CD4-positive, alpha-beta T cell treated with Interleukin-21 for 1 hour (primary cell): ENCODE measurements around the gene CFAP61.
"Not testable (repeated sequence)": the region's sequence is repeated elsewhere in the genome, so short reads cannot be mapped to it uniquely, and the experiment has no call there.

Experiments
- DNase-seq: peaks from one replicate; pipeline ENCODE4 v3.0.0-alpha.2; 2020

CFAP61 gene

DNA sequence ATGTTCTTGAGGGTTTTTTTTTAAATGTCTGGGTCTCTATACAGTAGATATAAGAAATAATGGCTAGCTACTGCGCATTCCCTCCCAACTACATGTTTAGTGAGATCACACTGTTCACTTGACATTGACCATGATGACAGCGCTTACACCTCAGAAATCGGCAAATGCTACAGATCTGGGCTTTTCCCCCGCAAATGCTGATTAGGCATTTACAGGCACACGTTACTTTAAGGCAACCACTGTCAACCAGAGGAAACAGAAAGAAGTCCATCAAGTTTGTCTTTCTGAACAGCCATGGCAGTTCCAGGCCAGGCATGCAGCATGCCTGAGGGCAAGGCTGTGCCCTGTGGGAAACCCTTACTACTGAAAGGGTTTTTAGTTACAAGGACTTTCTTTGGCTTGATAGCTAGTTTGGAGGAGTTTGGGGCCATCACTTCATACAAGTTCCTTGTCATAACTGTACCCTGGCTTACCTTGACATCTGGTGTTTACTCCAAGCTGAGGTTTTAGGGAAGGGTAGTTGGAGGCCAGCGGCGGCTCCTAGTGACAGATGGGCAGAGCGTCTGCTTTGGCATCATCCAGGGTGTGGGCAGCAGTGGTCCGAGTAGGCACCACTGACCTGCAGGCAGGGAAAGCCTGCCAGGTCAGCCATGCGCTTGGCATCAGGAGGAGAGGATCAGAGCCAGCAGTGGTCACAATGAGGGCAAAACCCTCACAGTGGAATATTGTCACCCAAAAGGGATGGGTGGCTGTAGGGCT, 43.0 kb downstream of the CFAP61 start:
- DNase-seq, result no peak

DNA sequence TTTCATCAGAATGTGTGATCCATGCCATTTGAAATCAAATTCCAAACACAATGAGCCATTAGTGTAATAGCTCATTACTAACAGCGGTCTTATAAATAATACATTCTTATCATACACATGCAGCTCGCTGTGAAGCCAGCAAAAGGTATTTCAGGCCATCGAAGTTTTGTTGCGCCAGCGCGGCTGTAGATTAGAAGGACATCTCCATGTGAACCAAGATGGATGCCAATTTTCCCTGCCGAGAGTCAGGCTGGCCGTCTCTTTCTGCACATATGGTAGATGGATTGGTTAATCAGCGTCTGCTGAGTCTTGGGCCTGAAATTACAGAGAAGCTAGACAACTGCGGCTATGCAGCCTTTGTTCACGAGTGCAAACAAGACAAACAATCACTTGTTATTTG, 44.1 kb downstream of the CFAP61 start:
- no peak for DNase-seq

DNA sequence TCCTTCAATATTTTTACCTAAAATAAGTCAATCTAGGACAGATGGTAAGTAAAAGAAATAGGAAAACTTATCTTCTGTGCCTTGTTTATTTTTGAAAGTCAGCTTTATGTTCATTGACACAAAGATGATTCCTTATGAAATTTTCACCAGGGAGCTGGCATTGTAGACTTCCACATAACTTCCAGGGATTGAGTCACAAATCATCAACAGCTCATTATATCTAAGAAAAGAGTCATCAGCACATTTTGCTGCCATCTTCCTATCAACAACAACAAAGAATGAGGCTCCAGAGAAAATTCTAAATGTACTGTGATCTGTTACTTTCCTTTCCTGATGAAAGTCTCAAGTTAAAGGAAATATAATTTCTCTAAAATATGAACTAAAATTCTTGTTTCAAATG, 48.5 kb downstream of the CFAP61 start:
- no peak for DNase-seq

DNA sequence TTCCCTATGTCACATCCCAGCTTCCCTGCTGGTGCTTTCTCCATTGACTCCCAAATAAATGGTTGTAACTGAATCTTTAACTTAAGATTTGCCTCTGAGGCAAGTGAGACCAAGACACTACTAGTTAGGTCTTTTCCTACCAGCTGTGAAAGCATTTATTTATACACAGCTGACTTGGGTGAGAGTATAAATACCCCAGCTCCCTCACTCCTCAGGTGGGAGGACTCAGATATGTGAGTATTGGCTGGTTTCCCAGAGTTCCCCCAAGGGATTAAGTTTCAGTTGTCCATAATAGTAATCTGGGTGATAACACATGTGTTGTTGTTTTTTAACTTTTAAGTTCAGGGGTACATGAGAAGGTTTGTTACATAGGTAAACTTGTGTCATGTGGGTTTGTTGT, 49.8 kb downstream of the CFAP61 start:
- no peak for DNase-seq

DNA sequence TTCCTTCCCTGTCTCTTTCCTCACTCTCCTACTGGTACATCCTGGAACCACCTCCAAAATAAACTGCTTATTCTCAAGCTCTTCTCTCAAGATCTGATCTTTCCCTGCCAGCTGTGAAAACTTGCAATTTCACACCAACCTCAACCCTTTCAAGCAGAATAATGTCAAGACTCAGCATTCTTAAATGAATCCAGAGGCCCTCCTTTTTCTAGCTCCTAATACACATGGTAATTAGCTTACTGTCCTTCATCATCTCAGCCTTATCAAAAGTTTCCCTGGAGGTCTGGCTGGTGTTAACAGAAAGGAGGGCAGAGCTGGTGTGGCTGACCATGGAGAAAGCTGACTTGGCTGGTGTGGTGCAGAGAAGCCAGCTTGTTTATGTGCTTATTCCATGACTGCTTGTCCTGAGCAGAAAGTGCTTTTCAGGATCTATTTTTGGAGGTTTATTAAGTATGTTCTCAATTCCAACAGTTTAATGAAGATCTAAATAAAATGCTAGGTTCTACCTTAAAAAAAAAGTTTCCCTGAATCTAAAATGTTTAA, 50.5 kb downstream of the CFAP61 start:
- no peak for DNase-seq

DNA sequence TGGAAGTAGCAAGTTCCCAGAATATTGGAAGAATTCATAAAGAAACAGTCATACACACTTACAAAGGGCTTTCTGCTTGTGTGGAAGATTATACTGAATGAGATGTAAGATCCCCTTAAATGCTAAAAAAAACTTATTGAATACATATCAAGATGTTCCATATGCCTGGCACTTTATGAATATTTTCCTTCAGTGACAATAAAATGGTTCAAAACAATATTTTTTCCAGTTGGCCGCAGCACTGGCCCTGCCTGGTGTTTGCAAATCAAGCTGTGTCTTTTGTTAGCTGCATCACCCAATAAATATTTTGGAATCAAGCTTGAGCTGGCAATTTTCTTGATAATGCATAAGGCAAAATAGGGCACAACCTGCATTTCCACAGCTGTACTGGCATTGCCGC, 51.2 kb downstream of the CFAP61 start:
- DNase-seq, result no peak

DNA sequence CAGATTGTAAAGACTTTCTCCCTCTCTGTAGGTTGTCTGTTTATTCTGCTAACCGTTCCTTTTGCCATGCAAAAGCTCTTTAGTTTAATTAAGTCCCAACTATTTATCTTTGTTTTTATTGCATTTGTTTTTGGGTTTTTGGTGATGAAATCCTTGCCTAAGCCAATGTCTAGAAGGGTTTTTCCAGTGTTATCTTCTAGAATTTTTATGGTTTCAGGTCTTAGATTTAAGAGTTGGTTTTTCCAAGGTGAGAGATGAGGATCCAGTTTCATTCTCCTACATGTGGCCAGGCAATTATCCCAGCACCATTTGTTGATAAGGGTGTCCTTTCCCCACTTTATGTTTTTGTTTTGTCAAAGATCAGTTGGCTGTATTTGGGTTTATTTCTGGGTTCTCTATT, 70.9 kb downstream of the CFAP61 start:
- DNase-seq, result not testable (repeated sequence)

DNA sequence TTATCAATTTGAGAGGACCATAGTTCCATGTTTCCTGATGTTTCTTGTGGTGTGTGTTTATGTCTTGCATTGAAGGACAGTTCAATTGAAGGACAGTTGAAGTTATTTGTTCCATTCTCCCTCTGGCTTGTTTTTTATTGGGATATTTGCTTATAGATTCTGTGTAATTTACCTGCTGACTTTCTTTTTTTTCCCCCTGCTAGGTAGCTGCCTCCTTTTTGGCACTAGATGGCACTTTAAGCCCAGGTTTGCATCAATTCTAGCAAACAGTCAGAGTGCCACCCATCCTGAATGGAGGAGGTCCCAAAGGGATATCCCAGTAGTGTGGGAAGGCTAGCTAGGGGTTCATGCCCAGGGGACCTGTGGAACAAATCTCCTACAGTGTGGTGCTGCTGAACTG, 78.1 kb downstream of the CFAP61 start:
- no peak for DNase-seq

DNA sequence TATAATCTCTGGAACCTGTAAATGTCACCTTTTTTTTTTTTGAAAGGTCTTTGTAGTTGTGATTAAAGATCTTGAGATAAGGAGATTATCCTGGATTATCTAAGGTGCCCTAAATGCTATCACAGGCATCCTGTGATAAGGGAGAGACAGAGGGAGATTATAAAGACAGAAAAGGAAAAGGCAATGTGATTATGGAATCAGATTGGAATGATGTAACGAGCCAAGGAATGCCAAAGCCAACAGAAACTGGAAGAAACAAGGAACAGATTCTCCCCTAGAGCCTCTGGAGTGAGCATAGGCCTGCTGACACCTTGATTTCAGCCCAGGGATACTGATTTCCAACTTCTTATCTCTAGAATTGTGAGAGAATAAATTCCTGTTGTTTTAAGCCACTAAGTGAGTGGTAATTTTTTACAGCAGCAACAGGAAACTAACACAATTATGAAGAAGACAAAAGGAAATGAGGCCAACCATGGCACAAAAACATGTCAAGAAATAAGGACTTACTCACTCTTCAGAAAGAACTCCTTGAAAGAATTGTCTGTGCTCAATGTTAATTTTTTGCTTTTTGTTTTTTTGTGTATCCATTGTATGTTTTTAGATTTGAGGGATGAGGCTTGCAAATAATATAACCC, 82.7 kb downstream of the CFAP61 start:
- DNase-seq, result no peak

DNA sequence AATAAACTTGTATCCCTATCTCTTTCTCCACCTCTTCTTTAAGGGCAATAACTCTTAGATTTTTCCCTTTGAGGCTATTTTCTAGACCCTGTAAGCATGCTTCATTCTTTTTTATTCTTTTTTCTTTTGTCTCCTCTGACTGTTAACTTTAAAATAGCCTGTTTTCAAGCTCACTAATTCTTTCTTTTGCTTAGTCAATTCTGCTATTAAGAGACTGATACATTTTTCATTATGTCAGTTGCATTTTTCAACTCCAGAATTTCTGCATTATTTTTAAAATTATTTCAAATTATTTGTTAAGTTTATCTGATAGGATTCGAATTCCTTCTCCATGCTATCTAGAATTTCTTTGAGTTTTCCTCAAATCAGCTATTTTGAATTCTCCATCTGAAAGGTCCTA, 84.0 kb downstream of the CFAP61 start:
- DNase-seq, result no peak

DNA sequence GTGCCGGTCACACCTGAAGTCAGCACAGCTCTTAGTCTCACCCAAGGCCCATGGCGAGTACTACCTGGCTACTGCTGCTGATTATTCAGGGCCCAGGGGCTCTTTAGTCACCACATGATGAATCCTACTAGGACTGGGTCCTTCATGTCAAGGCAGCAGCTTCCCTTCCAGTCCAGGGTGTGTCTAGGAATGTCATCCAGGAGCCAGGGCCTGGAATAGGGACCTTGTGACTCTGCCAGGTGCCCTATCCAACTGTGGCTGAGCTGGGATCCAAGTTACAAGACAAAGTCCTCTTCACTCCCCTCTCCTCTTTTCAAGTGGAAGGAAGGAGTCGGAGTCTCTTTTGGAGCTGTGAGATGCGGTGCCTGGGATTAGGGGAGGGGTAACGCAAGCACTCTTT, 85.5 kb downstream of the CFAP61 start:
- DNase-seq, result no peak

DNA sequence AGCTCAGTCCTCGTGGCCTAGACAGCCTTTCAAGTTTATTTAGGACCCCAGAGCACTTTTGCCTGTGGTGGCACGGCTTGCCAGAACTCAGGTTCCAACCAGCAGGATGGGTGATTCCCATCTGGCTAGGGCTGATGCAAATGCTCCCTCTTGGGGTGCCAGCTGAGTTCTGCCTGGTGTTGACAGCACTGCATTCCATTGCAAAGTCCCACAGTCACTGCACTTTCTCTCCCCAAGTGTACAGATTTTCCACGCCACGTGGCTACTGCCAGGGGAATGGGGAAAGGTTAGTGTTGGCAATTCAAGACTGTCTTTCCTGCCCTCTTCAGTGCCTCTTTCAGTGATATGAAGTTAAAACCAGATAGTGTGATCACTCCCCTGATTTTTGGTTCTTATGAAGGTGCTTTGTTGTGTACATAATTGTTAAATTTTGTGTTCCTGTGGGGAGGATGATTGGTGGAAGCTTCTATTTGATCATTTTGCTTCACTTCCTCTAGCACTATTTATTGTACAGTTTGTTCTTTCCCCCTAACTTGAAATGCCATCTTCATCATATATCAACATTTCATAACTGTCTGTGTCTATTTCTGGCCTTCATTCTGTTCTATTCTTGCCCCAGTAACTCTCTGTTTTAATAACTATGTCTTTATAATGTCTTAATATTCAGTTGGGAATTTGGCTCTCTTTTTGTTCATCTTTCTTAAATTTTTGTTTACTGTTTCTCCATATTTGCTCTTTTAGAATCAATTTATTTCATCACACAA, 86.2 kb downstream of the CFAP61 start:
- no peak for DNase-seq

DNA sequence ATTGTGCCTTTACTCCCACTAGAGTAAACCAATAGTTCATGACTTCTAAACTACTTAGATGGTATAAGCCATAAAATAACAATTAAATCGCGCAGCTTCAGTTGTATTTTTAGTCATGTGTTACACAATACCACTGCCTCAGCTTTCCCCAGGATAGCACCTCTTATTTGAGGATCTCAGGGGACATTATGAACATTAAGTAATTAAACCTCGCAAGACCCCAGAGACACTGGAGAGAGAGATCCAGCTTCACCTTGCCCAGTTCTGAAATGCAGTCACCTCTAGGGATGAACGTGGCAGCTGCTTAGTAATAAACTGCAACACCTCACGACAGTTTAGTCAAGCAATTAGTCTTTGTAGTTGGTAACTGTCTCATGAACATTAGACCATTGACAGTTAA, 87.1 kb downstream of the CFAP61 start:
- no peak for DNase-seq

DNA sequence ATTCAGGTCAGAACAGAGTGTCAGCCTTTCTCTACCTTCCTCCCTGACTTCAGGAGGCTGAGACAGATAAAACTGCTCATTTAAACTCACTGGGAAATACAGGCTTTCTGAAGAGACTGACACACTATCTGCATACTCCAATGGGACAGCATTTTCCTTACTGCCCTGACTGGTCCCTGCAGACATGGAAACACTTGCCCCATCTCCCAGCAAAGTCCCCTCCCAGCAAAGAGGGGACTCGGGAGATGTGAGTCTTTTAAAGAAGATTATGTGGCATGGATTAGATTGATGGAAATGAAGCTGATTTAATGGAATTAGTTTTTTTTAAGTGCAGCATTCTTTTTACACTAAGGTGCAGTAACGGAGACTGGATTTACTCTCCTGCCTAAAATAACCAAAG, 90.8 kb downstream of the CFAP61 start:
- DNase-seq, result no peak

DNA sequence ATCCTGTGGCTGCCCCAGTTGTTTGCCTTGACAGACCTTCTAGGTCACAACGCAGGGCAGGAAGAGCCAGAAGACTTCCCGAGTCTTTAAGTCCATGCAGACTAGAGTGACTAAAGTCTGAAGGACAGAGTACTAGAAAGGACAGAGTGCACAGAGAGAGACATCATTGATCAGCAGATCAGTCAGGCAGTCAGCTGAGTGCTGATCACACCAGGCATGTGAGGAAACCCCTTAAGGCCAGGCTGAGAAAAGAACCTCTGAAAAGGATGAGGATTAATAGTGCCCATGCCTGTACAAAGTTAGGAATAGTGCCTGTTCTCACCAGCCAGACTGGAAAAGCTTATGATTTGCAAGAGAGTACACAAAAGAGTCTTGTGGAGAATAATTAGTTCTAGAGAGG, 91.3 kb downstream of the CFAP61 start:
- no peak for DNase-seq

DNA sequence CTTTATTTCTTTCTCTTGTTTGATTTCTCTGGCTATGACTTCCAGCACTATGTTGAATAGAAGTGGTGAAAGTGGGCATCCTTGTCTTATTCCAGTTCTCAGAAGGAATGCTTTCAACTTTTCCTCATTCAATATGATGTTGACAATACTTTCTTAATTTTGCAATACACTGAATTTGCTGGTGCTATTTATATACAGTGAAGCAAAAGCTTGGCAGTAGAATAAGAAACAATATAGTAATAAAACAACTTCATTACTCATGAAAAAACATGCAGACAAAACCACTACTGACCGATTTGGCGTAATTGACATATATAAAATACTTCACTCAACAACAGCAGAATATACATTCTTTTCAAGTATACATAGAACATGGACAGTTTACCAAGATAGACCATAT, 96.4 kb downstream of the CFAP61 start:
- no peak for DNase-seq

DNA sequence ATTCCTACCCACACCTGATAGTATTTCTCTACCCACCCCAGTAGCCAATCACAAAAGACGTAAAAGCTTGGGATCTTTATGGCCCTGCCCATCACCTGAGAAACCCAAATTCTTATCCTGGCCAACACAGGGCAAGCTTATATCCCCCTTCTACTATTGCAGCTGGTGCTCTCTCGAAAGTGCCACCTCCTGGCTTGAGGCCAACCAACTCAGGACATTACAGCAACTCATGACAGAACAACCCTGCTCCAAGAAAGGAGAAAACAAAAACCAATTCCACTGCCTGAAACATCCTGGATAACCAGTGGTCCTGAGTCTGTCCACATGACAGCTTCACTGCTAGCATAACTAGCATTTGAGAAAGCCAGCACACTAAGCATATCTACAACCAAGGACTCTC, 97.9 kb downstream of the CFAP61 start:
- no peak for DNase-seq

DNA sequence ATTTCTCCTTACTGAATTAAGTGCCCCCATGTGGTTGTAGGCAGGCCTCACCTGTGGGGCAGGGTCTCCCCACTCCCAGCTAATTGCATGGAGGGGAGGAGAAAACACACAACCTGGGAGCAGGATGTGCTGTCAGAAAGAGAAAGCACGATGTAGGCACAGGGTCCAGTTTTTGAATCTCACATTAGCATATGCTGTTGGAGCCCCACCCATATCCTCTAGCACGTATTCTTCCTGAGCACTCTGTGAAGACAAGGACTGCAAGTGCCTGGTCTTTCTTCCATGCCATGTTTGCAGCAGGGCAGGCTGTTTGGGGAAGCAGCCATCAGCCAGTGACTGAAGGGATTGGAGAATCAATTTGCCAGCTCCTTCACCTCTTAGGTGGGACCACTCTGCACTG, 108.2 kb downstream of the CFAP61 start:
- DNase-seq, result no peak

DNA sequence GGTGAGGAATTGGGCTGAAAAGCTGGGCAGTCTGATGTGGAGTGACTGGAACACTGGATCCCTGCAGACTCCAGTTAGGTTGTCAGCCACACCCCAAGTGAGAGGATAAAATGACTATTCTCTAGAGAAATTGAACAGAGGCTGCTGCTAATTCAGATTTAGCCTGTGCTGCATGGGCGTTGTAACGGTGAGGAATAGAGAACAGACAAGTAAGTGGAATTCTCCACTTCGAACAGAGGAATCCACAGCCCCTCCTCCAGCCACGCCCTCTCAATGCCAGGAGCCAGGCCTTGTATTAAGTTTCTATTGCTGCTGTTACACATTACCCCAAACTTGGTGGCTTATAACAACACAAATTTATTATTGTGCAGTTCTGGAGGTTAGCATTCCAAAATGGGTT, 109.3 kb downstream of the CFAP61 start:
- DNase-seq, result no peak

DNA sequence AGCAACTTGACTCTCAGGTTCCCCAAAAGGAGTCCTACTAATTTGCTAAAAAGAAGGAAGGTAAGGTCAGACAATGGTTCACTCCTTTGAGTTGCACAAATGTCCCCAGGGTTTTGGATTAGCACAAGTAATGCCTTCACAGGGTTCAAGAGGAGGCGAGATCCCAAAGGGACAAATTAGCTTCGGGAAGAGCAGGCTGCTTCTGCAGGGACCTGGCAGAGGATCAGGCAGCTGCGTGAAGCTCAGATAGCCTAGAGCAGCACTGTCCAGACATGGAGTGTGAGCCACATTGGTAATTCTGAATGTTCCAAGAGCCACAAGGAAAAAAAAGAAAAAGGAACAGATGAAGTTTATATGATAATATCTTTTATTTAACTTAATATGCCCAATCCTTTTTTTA, 115.4 kb downstream of the CFAP61 start:
- no peak for DNase-seq

DNA sequence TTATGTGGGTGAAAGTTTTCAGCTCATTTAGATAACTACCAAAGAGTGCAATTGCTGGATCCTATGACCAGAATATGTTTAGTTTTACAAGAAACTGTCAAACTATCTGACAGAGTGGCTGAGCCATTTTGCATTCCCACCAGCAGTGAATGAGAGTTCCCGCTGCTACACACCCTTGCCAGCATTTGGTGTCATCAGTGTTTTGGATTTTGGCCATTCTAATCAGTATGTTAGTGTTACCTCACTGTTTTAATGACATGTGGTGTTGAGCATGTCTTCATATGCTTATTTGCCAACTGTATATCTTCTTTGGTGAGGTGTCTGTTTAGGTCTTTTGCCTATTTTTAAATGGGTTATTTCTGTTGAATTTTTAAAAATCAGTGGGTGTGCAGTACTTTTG, 120.9 kb downstream of the CFAP61 start:
- DNase-seq, result no peak

DNA sequence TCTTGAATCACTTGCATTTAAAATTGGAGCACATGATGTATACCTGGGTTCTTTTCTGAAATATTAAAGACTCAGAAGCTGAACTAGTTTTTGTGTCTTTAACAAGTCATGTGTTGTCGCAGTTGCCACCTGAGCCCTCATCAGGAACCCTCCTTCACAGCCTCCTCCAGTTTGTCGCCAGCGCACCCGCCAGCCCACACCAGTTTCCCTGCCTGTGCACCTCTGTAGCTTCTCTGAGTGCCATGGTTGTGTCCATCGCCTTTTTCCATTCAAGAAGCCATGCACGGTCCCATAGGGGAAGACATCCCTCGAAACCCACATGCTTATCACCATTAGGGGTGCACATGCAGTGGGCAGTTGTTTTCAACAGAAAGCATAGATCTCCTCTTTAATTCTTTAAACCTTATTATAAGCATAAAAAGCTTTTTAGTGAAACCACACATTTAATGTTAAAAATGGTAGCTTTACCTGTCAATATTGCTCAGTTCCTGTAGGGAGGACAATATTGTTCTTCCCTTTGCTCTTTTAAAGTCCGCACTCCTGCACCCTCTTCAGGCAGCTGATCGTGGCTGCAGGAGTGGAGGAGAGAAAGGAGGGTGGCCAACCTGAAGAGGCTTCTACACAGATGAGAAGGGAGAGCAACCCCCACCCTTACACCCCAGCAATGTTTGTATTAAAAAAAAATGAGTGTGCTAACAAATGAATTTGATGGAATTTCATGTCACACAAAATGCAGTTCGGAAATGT, 121.9 kb downstream of the CFAP61 start:
- DNase-seq, result no peak

DNA sequence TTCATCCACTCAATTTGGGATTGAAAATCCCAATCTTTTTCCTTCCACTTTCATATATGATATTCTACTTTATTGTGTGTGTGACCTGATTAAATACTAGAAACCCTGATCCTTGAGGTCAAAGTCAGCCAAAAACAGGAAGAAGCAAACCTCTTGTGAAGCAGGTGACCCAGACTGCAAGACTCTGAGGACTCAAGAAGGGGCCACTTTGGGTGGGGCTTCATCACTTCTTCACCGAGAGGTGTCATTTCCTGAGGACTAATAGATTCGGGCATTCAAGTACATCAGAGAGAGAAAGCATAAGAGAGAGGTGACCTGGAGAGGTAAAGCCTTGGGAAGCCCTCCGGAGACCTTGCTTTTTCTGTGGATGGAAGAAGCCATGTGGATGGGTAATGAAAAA, 129.0 kb downstream of the CFAP61 start:
- peak; percentile 26 for DNase-seq
